ENCODE measurements around the gene HSF4.

Gene HSF4

DNA sequence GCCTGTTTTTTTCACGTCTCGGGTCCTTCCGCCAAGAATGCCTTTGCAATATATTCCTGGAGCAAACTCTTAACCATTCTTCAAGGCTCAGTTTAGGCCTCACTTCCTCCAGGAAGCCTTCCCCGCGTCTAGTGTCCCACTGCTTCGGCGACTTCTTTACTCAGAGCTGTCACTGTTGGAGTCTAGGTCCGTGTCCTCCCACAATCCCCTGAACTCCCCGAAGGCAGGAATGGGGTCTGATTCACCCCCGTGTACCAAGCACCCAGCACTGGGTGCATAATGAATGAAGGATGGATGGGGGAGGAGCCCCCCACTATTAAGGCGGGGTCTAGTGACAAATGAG, 18.7 kb downstream of the HSF4 start:
- Histone ChIP-seq H3K4me3 (ENCODE audit: low read length) (peak overlapping the region; percentile 71), H3K27ac (ENCODE audit: low read length) (no peak overlapping the region), H3K36me3 (ENCODE audit: control insufficient read depth, low read depth, low read length) (no peaks in the 10 kb centered on the region), H3K9ac (ENCODE audit: low read length) (peak overlapping the region; percentile 83), H3K9me3 (ENCODE audit: control insufficient read depth, low read depth, low read length) (no peaks in the 10 kb centered on the region), H3K27me3 (ENCODE audit: control insufficient read depth, insufficient read depth, low read length) (peaks cover 42% of the 10 kb centered on the region), H3K4me1 (ENCODE audit: control insufficient read depth, low read depth, low read length) (peaks cover 3% of the 10 kb centered on the region)

DNA sequence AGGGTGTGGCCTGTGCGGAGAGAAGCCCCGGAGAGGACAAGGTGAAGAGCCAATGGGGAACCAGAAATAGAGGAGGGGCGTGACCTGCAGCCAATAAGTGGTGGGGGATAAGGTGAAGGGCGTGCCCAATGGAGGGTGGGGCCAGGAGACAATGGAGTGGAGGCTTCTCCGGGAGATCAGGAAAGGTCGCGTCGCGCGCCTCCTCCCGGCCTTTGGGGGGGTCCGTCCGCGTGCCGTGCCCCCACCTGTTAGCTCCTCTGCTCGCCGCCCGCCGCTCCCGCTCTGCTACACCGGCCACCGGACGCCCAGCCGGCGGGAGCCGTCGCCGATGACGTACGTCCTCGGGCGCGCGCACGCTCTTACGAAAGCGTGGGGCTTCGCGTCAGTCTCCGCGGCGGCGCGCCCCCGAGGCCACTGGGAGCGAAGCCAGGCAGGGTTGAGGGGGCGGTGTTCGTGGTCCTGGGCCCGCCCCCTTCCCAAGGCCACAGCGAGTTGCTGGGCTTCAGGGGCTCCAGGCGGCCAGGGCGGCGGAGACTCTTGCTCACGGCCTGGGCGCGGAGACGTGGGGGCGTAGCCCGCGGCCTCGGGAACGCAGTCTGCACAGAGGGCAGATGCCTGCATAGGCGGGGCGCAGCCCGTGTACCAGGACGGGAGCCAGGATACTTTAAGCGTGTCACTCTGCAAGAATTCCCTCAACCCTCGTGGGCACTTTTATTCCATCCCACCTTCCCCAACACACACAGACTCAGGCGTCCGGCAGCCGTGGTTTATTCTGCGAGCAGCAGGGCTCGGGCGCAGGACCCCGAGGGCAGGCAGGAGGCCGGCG, 19.3 kb downstream of the HSF4 start, which contains the start of gene MATCAP1:
TSS of gene MATCAP1 (minus strand) at position 337 of the 826 bp plus-strand sequence. CDS start 3,353 bp downstream, outside the sequence.
- peaks cover 38% of the 10 kb centered on the region for H3K27me3 ChIP-seq (ENCODE audit: control insufficient read depth, insufficient read depth, low read length)
- no peaks in the 10 kb centered on the region for H3K36me3 ChIP-seq (ENCODE audit: control insufficient read depth, low read depth, low read length)
- no peaks in the 10 kb centered on the region for H3K9me3 ChIP-seq (ENCODE audit: control insufficient read depth, low read depth, low read length)
- peaks cover 3% of the 10 kb centered on the region for H3K4me1 ChIP-seq (ENCODE audit: control insufficient read depth, low read depth, low read length)
- peak within 1 kb of the TSS; percentile 83 for H3K9ac ChIP-seq (ENCODE audit: low read length)
- H3K4me3 ChIP-seq (ENCODE audit: low read length): peak within 1 kb of the TSS; percentile 71
- peak within 1 kb of the TSS; percentile 78 for H3K27ac ChIP-seq (ENCODE audit: low read length)

DNA sequence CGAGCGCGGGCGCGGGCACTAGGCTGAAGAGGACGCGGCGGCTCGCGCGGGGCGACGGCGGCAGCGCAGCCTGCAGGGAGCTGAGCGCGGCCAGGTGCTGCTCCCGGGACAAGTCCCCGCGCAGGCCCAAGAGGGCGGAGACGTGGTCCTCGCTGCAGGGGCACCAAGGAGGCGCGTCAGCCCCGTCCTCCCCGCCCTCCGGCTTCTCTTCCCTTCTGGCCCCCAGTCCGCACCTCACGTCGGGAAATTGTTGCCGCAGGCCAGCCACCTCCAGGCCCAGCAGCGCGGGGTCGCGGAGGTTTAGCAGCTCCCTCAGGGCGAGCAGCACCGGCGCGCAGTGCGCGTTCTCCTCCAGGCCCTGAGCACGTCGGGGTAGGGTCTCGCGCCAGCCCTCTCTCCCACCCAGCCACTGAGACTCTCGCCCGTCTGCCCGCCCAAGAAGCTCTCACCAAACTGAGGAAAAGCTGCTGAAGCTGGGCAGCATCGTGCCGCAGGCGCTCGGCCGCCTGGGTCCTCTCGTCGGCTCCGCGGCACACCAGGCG, 20.0 kb downstream of the HSF4 start:
- H3K9ac ChIP-seq (ENCODE audit: low read length): no peak overlapping the region
- H3K27ac ChIP-seq (ENCODE audit: low read length): no peak overlapping the region
- H3K27me3 ChIP-seq (ENCODE audit: control insufficient read depth, insufficient read depth, low read length): peaks cover 31% of the 10 kb centered on the region
- peak overlapping the region; percentile 71 for H3K4me3 ChIP-seq (ENCODE audit: low read length)
- H3K4me1 ChIP-seq (ENCODE audit: control insufficient read depth, low read depth, low read length): peaks cover 3% of the 10 kb centered on the region
- no peaks in the 10 kb centered on the region for H3K9me3 ChIP-seq (ENCODE audit: control insufficient read depth, low read depth, low read length)
- no peaks in the 10 kb centered on the region for H3K36me3 ChIP-seq (ENCODE audit: control insufficient read depth, low read depth, low read length)

DNA sequence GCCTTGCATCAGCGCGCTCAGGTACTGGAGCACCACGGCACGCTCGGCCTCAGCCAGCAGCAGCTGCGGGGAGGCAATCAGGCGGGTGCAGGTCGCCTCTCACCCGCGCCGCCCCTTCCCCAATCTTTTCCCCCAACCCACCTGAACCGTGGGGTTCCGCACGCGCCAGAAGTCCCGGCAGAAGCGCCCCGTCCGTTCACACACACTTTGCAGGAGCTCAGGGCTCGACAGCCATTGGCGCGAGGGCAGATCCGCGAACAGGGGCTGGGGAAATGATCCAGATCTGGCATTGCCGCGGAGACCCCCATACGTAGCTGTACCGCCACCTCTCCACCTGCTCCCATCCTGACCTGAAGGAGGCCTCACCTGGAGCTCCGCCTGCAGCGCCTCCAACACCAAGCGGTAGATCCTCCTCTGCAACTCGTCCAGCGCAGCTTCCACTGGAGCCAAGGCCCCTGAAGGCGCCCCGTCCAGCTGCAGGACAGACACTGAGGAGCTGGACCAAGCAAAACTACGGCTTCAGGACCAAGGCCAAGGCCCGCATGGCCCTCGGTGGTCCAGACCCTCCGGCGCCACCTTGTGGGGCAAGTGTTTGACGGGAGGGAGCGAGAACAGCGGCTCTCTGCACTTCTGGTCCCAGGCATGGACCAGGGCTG, 20.6 kb downstream of the HSF4 start:
- Histone ChIP-seq H3K27ac (ENCODE audit: low read length) (no peak overlapping the region), H3K36me3 (ENCODE audit: control insufficient read depth, low read depth, low read length) (no peaks in the 10 kb centered on the region), H3K9me3 (ENCODE audit: control insufficient read depth, low read depth, low read length) (no peaks in the 10 kb centered on the region), H3K27me3 (ENCODE audit: control insufficient read depth, insufficient read depth, low read length) (peaks cover 27% of the 10 kb centered on the region), H3K9ac (ENCODE audit: low read length) (no peak overlapping the region), H3K4me1 (ENCODE audit: control insufficient read depth, low read depth, low read length) (peaks cover 3% of the 10 kb centered on the region), H3K4me3 (ENCODE audit: low read length) (peak overlapping the region; percentile 71)

DNA sequence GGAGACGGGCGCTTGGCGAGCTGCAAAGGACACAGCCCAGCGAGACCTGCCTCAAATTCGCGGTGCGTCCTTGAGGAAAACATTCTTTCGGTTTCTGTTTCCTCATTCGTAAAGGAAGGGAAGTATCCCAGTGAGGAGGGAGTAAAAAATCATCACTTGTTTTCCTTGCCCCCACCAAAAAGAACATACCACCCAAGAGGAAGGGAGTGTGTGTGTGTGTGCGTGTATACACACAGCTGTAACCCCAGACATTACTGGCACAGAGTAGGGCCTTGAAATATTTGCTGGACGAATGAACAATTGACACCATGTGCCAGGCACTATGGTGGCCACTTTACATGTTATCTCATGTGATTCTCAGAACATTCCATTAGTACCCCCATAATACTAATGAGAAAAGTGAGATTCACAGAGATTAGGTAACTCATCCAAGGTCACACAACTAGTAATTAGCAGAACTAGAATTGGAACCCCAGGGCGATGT, 21.1 kb downstream of the HSF4 start:
- no peaks in the 10 kb centered on the region for H3K36me3 ChIP-seq (ENCODE audit: control insufficient read depth, low read depth, low read length)
- H3K4me1 ChIP-seq (ENCODE audit: control insufficient read depth, low read depth, low read length): peaks cover 3% of the 10 kb centered on the region
- H3K27ac ChIP-seq (ENCODE audit: low read length): no peak overlapping the region
- no peaks in the 10 kb centered on the region for H3K9me3 ChIP-seq (ENCODE audit: control insufficient read depth, low read depth, low read length)
- H3K9ac ChIP-seq (ENCODE audit: low read length): no peak overlapping the region
- H3K4me3 ChIP-seq (ENCODE audit: low read length): no peak overlapping the region
- H3K27me3 ChIP-seq (ENCODE audit: control insufficient read depth, insufficient read depth, low read length): peaks cover 27% of the 10 kb centered on the region

DNA sequence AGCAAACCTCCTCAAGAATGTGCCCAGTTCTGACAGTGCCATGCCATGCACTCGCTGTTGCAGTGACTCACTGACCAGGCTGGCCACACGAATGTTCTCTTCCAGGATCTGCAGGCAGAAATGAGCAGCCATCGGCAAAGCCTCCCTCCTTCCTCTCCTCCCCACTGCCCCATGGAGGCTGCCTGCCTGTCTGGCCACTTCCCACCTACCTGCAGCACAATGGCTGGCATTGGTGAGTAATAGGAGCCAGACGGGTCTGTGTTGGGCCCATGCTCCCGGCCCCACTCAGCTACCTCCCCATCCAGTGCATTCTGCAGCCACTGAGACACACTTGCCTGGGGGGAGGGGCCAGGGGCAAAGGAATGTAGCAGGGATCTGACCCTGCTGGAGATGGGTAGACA, 22.0 kb downstream of the HSF4 start:
- H3K27ac ChIP-seq (ENCODE audit: low read length): no peak overlapping the region

DNA sequence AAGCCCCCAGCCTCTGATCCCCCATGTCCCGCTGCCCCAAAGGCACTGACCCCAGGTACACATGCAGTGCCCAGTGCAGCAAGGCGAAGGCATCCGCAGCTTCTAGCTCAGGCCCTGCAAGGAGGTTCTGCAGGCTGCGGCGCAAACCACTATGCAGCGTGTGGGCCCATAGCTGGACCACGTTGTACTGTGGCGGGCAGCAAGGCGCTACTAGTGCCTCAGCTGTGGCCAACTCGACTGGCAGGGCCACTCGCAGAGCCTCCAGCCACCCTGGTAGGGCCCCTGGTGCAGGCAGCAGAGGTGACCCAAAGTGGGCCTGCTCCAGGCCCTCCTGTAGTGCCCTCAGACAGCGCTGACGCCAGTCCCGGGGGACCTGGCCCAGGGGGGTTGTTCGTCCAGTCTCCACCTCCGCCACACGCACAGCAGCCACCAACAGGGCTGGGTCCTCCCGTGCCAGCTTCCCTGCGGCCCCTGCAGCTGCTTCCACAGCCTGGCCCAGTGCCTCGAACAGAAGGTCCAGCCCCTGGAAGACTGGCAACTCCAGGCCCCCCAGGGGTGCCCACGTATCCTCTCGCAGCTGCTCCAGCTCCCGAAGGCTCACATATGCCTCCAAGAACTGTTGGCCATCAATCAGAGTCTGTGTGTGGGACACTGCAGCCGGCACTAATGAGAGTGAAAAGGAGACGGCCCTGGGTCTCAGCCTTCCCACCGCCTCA, 22.8 kb downstream of the HSF4 start:
- Histone ChIP-seq H3K36me3 (ENCODE audit: control insufficient read depth, low read depth, low read length) (no peaks in the 10 kb centered on the region), H3K9ac (ENCODE audit: low read length) (no peak overlapping the region), H3K4me3 (ENCODE audit: low read length) (no peak overlapping the region), H3K4me1 (ENCODE audit: control insufficient read depth, low read depth, low read length) (peaks cover 3% of the 10 kb centered on the region), H3K27ac (ENCODE audit: low read length) (no peak overlapping the region), H3K27me3 (ENCODE audit: control insufficient read depth, insufficient read depth, low read length) (peaks cover 27% of the 10 kb centered on the region), H3K9me3 (ENCODE audit: control insufficient read depth, low read depth, low read length) (no peaks in the 10 kb centered on the region)

More for the DNA sequence above, 22.0 kb downstream of the HSF4 start:
- H3K9me3 ChIP-seq (ENCODE audit: control insufficient read depth, low read depth, low read length): no peaks in the 10 kb centered on the region
- H3K4me1 ChIP-seq (ENCODE audit: control insufficient read depth, low read depth, low read length): peaks cover 3% of the 10 kb centered on the region
- no peak overlapping the region for H3K4me3 ChIP-seq (ENCODE audit: low read length)
- H3K27me3 ChIP-seq (ENCODE audit: control insufficient read depth, insufficient read depth, low read length): peaks cover 27% of the 10 kb centered on the region
- no peaks in the 10 kb centered on the region for H3K36me3 ChIP-seq (ENCODE audit: control insufficient read depth, low read depth, low read length)
- no peak overlapping the region for H3K9ac ChIP-seq (ENCODE audit: low read length)

DNA sequence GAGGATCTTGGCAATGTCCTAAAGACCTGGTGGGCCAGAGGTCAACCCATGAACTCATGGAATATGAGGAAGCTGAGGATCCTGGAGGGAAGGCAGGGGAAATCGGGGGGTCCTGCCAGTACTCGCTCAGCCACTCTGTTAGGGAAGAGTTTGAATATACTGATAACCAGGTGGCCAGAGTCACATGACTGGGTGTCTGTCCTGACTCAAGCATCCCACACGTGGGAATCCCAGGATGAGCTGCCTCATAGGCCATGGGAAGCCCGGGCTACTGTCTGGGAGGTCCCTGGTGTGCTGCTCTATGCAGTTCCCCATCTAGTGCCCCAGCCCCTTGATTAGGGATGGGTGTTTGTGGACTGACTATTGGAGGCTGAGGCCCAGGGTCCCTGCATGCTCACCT, 23.8 kb downstream of the HSF4 start:
- no peak overlapping the region for H3K27ac ChIP-seq (ENCODE audit: low read length)
- H3K36me3 ChIP-seq (ENCODE audit: control insufficient read depth, low read depth, low read length): no peaks in the 10 kb centered on the region
- H3K9ac ChIP-seq (ENCODE audit: low read length): no peak overlapping the region
- H3K27me3 ChIP-seq (ENCODE audit: control insufficient read depth, insufficient read depth, low read length): peaks cover 27% of the 10 kb centered on the region
- no peak overlapping the region for H3K4me3 ChIP-seq (ENCODE audit: low read length)
- H3K9me3 ChIP-seq (ENCODE audit: control insufficient read depth, low read depth, low read length): no peaks in the 10 kb centered on the region
- H3K4me1 ChIP-seq (ENCODE audit: control insufficient read depth, low read depth, low read length): peaks cover 8% of the 10 kb centered on the region

DNA sequence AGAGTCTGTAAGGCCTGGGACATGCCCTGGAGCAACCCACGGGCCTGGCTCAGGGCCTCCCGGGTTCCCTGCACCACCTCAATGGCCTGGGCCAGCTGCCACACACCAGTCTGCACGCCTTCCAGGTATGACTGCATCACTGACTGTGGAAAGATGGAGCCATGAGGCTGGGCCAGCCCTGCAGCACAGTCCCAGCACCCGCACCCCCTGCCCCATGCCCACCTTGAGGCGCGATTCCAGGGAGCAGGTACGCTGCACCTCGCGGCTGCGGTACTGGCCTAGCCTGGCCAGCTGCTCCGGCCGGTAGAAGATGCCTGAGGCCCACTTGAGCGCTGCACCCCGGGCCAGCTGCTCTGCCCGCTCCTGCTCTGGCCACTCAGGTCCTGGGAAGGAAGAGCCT, 24.3 kb downstream of the HSF4 start:
- Histone ChIP-seq H3K27me3 (ENCODE audit: control insufficient read depth, insufficient read depth, low read length) (peaks cover 27% of the 10 kb centered on the region), H3K27ac (ENCODE audit: low read length) (no peak overlapping the region), H3K4me3 (ENCODE audit: low read length) (no peak overlapping the region), H3K9ac (ENCODE audit: low read length) (no peak overlapping the region), H3K36me3 (ENCODE audit: control insufficient read depth, low read depth, low read length) (no peaks in the 10 kb centered on the region), H3K4me1 (ENCODE audit: control insufficient read depth, low read depth, low read length) (peaks cover 8% of the 10 kb centered on the region), H3K9me3 (ENCODE audit: control insufficient read depth, low read depth, low read length) (no peaks in the 10 kb centered on the region)

DNA sequence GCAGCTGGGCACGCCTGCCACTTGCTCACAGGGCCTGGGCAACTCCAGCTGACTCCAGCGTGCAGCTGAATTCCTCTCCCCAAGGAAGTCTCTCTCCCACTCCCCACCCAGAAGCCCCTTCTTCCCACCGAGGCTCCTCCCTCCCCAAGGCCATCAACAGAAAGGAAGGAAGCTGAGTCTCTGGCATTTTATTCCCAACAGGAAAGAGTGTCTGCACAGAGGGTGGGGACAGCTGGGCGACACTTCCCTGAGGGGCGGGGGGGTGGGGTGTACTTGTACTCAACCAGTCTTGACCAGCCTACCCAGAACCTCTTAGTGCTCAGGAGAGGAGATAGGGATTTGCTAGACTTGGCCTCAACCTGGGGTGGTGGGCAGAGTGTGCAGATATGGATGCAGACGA, 25.5 kb downstream of the HSF4 start, which contains the start of gene EXOC3L1:
TSS of gene EXOC3L1 (minus strand) at position 96 of the 400 bp plus-strand sequence. CDS start 460 bp downstream, outside the sequence.
- H3K27me3 ChIP-seq (ENCODE audit: control insufficient read depth, insufficient read depth, low read length): peaks cover 16% of the 10 kb centered on the region
- no peak within 1 kb of the TSS for H3K27ac ChIP-seq (ENCODE audit: low read length)
- peaks cover 8% of the 10 kb centered on the region for H3K4me1 ChIP-seq (ENCODE audit: control insufficient read depth, low read depth, low read length)
- H3K4me3 ChIP-seq (ENCODE audit: low read length): no peak within 1 kb of the TSS
- no peaks in the 10 kb centered on the region for H3K9me3 ChIP-seq (ENCODE audit: control insufficient read depth, low read depth, low read length)
- no peak within 1 kb of the TSS for H3K9ac ChIP-seq (ENCODE audit: low read length)
- peaks cover 12% of the 10 kb centered on the region for H3K36me3 ChIP-seq (ENCODE audit: control insufficient read depth, low read depth, low read length)

Measured in iPS-18a (cell line).